Measurements from ENCODE around the gene ATOH7.
"Not testable (repeated sequence)": the region's sequence is repeated elsewhere in the genome, so short reads cannot be mapped to it uniquely, and the experiment has no call there.

ATOH7 gene

DNA sequence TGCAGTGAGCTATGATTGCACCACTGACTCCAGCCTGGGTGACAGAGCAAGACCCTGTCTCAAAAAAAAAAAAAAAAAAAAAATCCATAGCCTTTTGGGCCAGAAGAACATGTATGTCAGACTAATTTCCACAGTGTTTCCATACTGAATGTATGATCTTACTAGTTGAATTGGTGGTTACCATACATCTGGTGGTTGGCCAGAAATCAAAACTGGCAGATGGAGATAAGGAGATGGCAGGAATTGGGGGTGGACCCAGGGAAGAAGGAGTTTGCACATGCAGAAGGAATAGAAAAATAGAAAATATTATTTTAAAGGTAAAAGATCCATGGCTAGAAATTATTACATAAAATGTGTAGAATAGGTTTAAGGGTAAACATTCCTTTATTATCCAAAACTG, 3.7 kb upstream of the ATOH7 start:
- DNase-seq = no peak

- no peak for DNase-seq
Observed at GRCh38 chr10:68235111-68235510, 3.2 kb upstream of the ATOH7 start.

- no peak for DNase-seq
Observed at GRCh38 chr10:68233046-68233445, 1.1 kb upstream of the ATOH7 start.

DNA sequence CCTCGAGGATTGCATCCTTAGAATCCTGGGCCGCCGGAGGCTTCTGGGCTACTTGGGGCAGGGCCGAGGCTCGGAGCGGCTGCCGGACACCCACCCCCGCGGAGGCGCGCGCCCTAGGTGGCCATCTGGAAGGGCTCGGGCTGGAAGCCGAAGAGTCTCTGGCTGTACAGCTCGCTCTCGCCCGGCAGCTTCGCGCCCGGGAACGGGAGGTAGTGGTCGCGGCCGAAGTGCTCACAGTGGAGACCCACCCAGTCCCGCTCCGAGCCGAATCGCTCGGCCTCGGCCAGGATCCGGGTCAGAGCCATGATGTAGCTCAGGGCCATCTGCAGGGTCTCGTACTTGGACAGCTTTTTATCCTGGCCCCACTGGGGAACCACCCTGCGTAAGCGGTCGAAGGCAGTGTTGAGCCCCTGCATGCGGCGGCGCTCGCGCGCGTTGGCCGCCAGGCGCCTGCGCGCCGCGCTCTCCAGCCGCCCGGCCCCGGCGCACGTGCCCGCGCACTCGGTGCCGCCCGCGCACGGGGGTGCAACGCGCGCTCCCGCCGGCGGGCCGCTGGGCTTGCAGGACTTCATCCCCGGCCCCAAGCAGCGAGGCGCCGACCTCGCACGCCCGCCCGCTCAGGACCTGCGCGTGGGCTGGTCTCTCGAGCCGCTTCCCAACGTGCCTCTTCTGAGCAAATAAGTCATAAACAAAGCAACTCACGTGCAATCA, 652 bp downstream of the ATOH7 start:
- DNase-seq = no peak

DNA sequence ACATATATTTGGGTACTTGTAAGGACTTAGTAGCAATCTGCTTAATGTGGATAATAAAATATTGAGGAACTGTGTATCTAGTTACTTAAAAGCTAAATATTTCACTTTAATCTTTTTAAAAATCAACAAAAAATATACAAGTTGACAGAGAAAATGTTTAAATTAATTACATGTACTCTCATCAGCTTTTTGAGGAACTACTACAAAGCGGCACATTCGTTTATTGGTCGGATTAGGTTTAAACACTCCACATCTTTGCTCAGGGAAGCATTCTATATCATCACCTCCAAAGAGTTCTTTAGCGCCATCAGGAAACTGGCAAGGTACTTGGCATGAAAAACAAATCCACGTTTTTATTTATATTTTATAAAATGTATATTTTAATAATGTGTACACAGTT, 1.6 kb downstream of the ATOH7 start:
- DNase-seq = no peak

DNA sequence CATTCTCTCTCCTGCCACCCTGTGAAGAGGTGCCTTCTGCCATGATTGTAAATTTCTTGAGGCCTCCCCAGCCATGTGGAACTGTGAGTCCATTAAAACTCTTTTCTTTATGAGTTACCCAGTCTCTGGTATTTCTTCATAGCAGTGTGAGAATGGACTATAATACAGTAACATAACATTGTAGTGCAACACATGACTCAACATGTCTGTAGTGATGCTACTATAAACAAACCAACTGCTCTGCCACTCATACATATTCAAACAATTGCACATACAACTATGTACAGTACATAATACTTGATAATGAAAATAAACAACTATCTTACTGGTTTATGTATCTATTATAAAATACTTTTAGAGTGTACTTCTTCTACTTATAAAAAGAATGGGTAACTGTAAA, 7.1 kb downstream of the ATOH7 start:
- DNase-seq = no peak

- DNase-seq = no peak
Observed at GRCh38 chr10:68223535-68224165, 8.3 kb downstream of the ATOH7 start.

DNA sequence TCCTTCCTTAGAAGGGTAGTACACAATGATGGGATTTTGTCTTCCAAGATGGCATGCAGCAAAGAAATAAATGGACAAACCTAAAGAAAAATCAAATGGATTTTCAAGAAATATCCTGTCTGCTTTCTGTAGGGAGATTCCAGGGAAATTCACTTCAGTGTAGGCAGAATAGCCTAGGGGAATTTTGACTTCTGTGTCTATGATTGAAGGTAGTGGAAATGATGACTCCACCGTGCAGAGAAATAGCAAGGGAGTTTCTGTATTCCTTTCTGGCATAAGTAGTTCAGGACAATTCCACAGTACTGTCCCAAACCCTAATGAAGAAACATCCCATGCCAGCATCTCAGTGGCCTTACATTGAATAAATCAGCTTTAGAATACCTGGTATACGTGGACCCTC, 9.5 kb downstream of the ATOH7 start:
- DNase-seq = no peak

DNA sequence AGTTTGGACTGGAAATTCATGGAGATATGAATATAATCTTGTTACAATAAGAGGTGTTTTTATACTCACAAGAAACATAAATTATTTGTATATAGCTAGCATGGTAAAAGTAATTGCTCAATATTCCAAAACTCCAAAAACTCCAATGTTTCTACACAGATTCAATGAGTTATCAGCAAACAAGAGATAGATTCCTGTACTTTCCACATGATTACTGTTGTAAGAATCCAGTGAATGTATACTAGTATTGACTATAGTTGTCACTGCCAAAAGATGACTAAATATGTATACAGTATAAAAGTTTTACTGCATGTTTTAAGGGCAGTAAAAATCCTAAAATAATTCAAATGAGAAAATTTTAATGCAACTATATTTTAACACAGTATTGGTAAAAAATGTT, 10.7 kb downstream of the ATOH7 start:
- no peak for DNase-seq

GRCh38 chr10:68218786-68219185, 13.1 kb downstream of the ATOH7 start:
- DNase-seq = no peak

- no peak for DNase-seq
Observed at GRCh38 chr10:68212721-68213352, 19.1 kb downstream of the ATOH7 start.

GRCh38 chr10:68211669-68212068, 20.2 kb downstream of the ATOH7 start:
- no peak for DNase-seq

DNA sequence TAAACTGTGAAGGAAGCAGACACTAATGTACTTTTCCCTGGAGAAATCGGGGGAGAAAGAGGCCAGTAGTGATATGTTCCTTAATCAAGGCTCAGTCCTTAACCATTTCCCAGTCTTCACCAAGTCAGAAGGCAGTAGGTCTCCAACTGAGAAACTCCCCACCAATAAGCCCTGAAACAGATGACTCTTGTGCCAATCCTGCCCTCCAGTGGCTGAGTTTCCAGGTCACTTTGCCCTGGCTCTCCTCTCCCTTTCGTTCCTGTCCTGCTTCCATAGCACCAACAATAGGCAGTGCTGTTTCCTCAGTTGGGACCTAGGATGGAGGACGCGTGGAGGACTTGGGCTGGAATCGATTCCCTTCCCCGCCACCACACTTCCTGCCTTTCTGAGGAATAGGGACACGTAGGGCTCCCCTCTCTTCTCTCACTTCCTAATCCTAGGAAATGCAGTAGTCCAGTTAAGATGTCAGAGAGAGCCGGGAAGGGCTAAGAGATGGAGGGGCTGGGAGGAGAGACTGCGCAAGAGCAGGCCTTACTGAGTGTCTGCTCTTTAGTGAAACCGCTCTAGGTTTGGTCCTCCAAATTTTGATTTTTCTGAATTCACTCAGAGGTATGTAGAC, 23.4 kb downstream of the ATOH7 start:
- no peak for DNase-seq

DNA sequence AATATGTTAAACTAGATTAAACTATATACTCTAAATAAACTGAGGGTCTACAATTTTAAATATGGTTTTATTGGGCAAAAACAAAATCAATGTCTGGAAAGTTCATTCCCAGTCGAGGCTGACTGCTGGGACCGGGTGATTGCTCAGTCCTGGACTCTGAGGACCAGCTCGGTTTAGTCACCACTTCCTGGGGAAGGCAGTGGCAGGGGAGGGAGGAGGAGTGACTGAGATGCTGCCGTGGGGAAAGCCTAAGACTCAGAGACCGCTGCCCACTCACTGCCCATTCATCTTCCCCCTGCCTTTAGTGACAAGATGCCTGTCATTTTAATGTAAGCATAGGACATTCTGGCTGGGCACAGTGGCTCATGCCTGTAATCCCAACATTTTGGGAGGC, 29.0 kb downstream of the ATOH7 start:
- no peak for DNase-seq

GRCh38 chr10:68196701-68197100, 35.2 kb downstream of the ATOH7 start:
- no peak for DNase-seq

DNA sequence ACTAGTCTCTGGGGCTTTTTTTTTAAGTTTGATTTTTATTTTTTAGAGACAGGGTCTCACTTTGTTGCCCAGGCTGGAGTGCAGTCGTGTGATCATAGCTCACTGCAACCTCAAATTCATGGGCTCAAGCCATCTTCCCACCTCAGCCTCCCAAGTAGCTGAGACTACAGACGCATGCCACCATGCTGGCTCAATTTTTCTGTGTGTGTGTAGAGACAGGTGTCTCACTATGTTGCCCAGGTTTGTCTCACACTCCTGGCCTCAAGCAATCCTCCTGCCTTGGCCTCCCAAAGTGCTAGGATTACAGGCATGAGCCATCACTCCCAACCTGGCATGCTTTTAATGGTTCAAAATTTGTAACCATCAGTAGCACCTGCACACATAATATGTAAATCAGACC, 36.1 kb downstream of the ATOH7 start:
- DNase-seq = not testable (repeated sequence)

- no peak for DNase-seq
Observed at GRCh38 chr10:68194290-68194689, 37.6 kb downstream of the ATOH7 start.

GRCh38 chr10:68192113-68192512, 39.8 kb downstream of the ATOH7 start:
- no peak for DNase-seq

- DNase-seq = no peak
Observed at GRCh38 chr10:68188835-68189234, 43.1 kb downstream of the ATOH7 start.

DNA sequence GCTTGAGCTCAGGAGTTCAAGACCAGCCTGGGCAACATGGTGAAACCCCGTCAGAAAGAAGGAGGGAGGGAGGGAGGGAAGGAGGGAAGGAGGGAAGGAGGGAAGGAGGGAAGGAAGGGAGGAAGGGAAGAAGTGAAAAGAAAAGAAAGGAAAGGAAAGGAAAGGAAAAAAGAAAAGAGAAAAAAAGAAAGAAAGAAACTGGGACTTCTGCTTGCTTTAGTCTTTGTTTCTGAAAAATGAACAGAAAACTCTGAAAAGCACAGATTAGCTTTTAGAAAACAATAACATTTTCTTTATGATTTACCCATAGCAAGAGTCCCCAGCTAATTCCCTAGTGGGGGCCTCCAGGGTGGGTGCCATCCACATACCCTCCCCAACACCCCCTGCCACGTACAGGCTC, 46.8 kb downstream of the ATOH7 start:
- no peak for DNase-seq

DNA sequence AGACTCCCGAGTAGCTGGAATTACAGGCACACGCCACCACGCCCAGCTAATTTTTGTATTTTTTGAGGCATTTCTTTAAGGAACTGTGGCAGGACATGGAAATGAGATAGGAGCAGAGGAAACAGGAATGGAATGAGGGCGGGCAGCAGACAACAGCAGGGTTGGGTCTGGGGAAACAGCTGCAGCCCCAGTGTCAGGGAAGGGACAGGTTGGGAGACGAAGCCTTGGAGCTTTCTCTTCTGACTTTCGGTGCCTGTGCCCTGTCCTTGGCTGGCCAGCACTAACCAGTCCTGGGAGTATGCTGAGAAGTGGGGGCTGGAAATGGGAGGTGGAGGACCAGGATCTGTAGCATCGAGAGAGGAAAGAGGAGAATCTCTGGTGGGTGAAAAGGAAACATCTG, 47.4 kb downstream of the ATOH7 start:
- no peak for DNase-seq
